Small intestine (tissue), 7 donors: Measurements from ENCODE around the gene FLYWCH2. TPM values are rescaled to one million over a fixed set of nuclear protein-coding genes. Genes with fewer than 3 reads are reported as not detected.
A peak's percentile ranks its signal among the peaks of the same experiment; 100 is the strongest.

ENCODE experiments used
- DNase-seq, 2 donors: peaks; one replicate each; pipeline versions ENCODE4 v3.0.0 to v3.0.0-alpha.2; 2013
- FAIRE-seq: peaks from 2 replicates; lab custom pipeline; 2012; peaks lifted over from hg19 to GRCh38; lab: Jason Lieb, UNC
- H3K27ac ChIP-seq, 3 donors: one replicate each; pipeline ENCODE4 v1.5.1; 2013; ENCODE audit warnings: low read length in 2 of 3, mild to moderate bottlenecking in 2 of 3, control low read depth in 1 of 3, inconsistent platforms in 1 of 3, low read depth in 1 of 3, moderate library complexity in 1 of 3
- H3K27me3 ChIP-seq, 3 donors: one replicate each; pipeline ENCODE4 v1.6.1; 2013; ENCODE audit warnings: low read length in 3 of 3, inconsistent platforms in 1 of 3; ENCODE audit not compliant: control insufficient read depth in 3 of 3, insufficient read depth in 3 of 3
- H3K36me3 ChIP-seq, 3 donors: one replicate each; pipeline ENCODE4 v1.6.1; 2013; ENCODE audit warnings: low read length in 3 of 3, inconsistent platforms in 1 of 3, low read depth in 1 of 3, mild to moderate bottlenecking in 1 of 3, moderate library complexity in 1 of 3; ENCODE audit not compliant: control insufficient read depth in 3 of 3, insufficient read depth in 2 of 3
- H3K4me1 ChIP-seq, 3 donors: one replicate each; pipeline ENCODE4 v1.6.1; 2013; ENCODE audit warnings: low read length in 2 of 3, inconsistent platforms in 1 of 3, low read depth in 1 of 3, mild to moderate bottlenecking in 1 of 3, moderate library complexity in 1 of 3; ENCODE audit not compliant: control insufficient read depth in 3 of 3, insufficient read depth in 2 of 3
- H3K4me3 ChIP-seq, 3 donors: one replicate each; pipeline ENCODE4 v1.5.1; 2013; ENCODE audit warnings: low read length in 3 of 3, control low read depth in 1 of 3, inconsistent platforms in 1 of 3, low read depth in 1 of 3, mild to moderate bottlenecking in 1 of 3, moderate library complexity in 1 of 3
- H3K9me3 ChIP-seq, 2 donors: one replicate each; pipeline ENCODE4 v1.6.1; 2013; ENCODE audit warnings: low read depth in 1 of 2, low read length in 1 of 2; ENCODE audit not compliant: control insufficient read depth in 2 of 2, insufficient read depth in 1 of 2
- WGBS, 3 donors: extraction: QIAGEN DNeasy Blood & Tissue Kit; methylation state at CpG; one replicate each; pipeline ENCODE4 v1.1.7; 2013; 5-methylcytosine and 5-hydroxymethylcytosine counted together
- polyA plus RNA-seq, 4 donors: library from polyadenylated mRNA; stranded (reverse) in 3 of 4; unstranded in 1 of 4; fragments of 200-250 nt in 3 of 4; fragments of 120-200 nt in 1 of 4; gene quantifications; one replicate each; pipeline versions ENCODE4 v1.2.1 to v1.2.3, GENCODE V29; 2013
- donor health status: healthy with polysubstance abuse.
- donor health status: control.
- donor health status: control.
- donor health status: Bipolar disorder and iron deficiency.
- donor health status: healthy.

Gene FLYWCH2
- polyA plus RNA-seq, 4 donors, result 9.1 to 30.2 (median 23.3) TPM

DNA sequence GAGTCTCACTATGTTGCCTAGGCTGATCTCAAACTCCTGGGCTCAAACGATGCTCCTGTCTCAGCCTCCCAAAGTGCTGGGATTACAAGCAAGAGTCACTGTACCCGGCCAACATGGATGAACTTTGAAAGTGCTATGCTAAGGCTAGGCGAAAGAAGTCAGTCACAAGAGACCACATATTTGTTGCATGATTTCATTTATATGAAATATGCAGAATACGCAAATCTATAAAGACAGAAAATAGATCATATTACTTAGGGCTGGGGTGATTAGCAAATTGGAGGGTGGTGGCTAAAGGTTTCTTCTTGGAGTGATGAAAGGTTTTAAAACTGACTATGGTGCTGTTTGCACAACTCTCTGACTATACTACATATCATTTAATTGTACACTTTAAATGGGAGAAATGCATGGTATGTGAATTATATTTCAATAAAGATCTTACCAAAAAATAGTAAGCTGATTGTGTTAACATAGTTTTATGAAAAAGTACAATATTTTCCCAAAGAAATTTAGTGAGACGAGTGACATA lies 27.5 kb downstream of the FLYWCH2 start:
- Histone ChIP-seq H3K4me1 (peaks cover 0 to 3% (median 2%) of the 10 kb centered on the region in 3 donors), H3K9me3 (peaks cover 0 to 10% of the 10 kb centered on the region in 2 donors), H3K27me3 (peaks cover 0 to 9% (median 0%) of the 10 kb centered on the region in 3 donors), H3K36me3 (peaks cover 0 to 7% (median 2%) of the 10 kb centered on the region in 3 donors), H3K27ac (no peak overlapping the region), H3K4me3 (no peak overlapping the region)
- DNase-seq, result no peak
- WGBS, 3 donors, result 61 to 64% (median 61%) methylated on average over 5 of the region's 5 CpGs
- no peak for FAIRE-seq

DNA sequence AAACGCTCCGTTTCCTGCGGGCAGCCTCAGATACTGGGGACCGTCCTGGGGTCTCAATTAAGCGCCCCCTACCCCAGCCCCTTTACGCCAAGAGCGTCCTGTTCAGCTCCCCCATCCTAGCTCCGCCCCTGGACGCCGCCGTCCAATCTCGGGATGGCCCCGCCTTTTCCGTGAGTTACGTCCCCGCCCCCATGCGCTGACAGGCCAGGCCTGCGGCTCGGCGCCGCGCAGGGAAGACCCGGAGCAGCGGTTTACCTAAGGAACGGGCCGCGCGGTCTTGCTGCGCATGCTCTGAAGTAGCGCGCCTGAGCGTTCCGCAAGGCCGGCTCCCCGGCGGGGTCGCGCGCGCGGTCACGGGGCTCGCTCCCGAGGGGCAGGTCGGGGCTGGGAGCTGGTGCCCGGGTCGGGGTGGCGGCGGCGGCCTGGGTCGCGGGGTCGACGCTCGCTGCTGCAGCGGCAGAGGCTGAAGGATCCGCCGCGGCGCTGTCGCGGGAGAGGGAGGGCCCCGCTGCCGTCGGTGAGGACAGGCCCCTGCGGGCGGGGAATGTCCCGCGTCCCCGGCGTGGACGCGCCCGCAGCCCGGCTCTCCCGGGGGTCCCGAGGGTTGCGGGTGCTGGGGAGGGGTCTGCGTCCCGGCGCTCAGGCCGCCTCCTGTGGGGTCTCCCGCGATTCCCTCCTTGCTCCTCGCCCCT lies 28.8 kb downstream of the FLYWCH2 start, which contains the start of gene FLYWCH1:
Gene FLYWCH1, plus strand, starts transcription at position 294 of the 692 bp plus-strand sequence. CDS start 17,755 bp downstream, outside the sequence.
- WGBS, 3 donors, result 0 to 1% (median 1%) methylated on average over 59 to 85 of the region's 85 CpGs
- H3K36me3 ChIP-seq, result peaks cover 0 to 12% (median 2%) of the 10 kb centered on the region in 3 donors
- no peaks in the 10 kb centered on the region for H3K9me3 ChIP-seq
- peaks cover 0 to 2% (median 0%) of the 10 kb centered on the region in 3 donors for H3K4me1 ChIP-seq
- no peak for FAIRE-seq
- H3K4me3 ChIP-seq, result peak within 1 kb of the TSS; percentile 75 to 83 (median 76)
- peak; percentile 98 to 99 for DNase-seq
- peaks cover 0 to 9% (median 0%) of the 10 kb centered on the region in 3 donors for H3K27me3 ChIP-seq
- H3K27ac ChIP-seq, result peak within 1 kb of the TSS; percentile 14 to 81 (median 41)

DNA sequence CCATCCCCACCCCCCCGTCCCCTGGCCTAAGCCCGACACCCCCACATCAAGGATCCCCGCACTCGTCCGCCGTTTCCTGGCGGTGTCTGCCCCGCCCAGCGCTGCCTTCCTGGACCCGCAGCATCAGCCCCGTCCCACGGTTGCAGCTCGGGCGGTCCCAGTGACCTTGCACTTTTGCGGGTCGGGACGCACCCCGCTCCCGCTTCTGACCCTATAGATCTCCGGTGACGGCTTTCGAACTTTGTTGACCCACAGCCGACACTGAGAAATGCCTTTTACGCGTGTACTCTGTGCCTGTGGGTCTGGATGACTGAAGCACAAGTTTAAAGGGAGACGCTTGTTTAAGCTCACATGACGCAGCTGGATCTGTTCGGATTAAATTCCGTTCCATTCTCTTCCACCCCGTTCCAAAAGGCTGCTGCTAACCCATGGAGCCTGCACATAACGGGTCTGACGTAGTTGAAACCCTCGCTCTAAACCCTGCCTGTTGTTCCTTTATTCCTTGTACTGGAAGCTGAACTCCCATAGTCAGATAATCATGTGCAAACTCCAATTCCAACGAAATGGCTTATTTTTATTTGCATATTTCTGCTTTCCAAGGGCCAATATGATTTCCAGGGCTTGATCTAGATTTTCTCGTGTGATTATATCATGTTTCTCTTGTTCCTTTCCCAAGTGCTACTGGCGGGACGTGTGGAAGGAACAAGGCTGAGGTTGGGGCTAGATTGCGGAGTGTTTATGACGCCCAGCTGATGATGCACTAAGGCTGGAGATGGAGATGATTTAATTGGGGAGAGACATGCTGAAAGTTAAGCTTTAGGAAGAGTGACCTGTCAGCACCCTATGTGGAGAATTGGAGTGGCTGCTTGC lies 29.6 kb downstream of the FLYWCH2 start:
- peaks cover 0 to 12% (median 2%) of the 10 kb centered on the region in 3 donors for H3K36me3 ChIP-seq
- peaks cover 0 to 2% (median 0%) of the 10 kb centered on the region in 3 donors for H3K4me1 ChIP-seq
- peak; percentile 29 to 56 for DNase-seq
- 6 to 9% (median 7%) methylated on average over 39 of the region's 39 CpGs for WGBS, 3 donors
- FAIRE-seq, result no peak
- no peaks in the 10 kb centered on the region for H3K9me3 ChIP-seq
- H3K27ac ChIP-seq, result peak overlapping the region in 2 of 3 donors; percentile 6 to 81
- peaks cover 0 to 9% (median 0%) of the 10 kb centered on the region in 3 donors for H3K27me3 ChIP-seq
- H3K4me3 ChIP-seq, result peak overlapping the region; percentile 75 to 83 (median 76)

DNA sequence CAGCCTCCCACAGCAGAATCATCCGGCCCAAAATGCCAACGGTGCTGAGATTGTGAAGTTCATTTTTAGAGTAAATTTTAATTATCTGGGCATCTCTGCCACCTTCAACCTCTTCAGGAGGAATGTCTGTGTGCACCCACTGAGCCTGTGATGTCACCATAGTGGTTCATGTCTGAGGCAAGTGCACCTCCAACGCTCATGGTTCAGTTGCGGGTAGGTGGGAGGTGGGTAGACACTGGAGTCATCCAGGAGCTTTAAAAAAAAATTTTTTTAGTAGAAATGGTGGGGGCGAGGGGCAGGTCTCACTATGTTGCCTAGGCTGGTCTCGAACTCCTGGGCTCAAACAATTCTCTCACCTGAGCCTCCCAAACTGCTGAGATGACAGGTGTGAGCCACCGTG lies 30.6 kb downstream of the FLYWCH2 start:
- H3K9me3 ChIP-seq, result no peaks in the 10 kb centered on the region
- no peak overlapping the region for H3K4me3 ChIP-seq
- WGBS, 3 donors, result 88 to 92% (median 90%) methylated on average over 7 of the region's 7 CpGs
- DNase-seq (no peak), FAIRE-seq (no peak)
- peaks cover 0 to 2% (median 0%) of the 10 kb centered on the region in 3 donors for H3K4me1 ChIP-seq
- no peak overlapping the region for H3K27ac ChIP-seq
- peaks cover 0 to 12% (median 2%) of the 10 kb centered on the region in 3 donors for H3K36me3 ChIP-seq
- H3K27me3 ChIP-seq, result peaks cover 0 to 9% (median 0%) of the 10 kb centered on the region in 3 donors

DNA sequence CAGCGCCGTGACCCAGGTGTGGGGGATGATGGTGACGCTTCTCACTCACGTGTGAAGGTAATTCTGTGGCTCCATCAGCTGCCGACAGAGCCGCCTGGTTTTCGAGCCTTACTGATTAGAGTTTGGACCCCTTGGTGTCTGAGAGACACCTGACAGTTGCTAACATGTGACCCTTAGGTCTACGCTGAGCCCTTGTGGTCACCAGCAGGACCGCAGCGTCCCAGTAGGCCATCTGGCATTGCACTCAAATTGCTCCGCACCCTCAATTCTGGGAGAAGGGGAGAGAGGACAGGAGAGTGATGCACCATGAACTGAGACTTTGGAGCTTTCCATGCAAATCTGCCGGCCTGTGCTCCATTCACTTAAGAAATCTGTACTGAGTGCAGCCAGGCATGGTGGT lies 31.2 kb downstream of the FLYWCH2 start:
- Histone ChIP-seq H3K27ac (no peak overlapping the region), H3K36me3 (peaks cover 0 to 12% (median 2%) of the 10 kb centered on the region in 3 donors), H3K4me1 (peaks cover 0 to 2% (median 0%) of the 10 kb centered on the region in 3 donors), H3K27me3 (peaks cover 0 to 6% (median 0%) of the 10 kb centered on the region in 3 donors), H3K4me3 (no peak overlapping the region), H3K9me3 (no peaks in the 10 kb centered on the region)
- WGBS, 3 donors, result 88 to 94% (median 93%) methylated on average over 12 of the region's 12 CpGs
- no peak for FAIRE-seq
- DNase-seq, result no peak

DNA sequence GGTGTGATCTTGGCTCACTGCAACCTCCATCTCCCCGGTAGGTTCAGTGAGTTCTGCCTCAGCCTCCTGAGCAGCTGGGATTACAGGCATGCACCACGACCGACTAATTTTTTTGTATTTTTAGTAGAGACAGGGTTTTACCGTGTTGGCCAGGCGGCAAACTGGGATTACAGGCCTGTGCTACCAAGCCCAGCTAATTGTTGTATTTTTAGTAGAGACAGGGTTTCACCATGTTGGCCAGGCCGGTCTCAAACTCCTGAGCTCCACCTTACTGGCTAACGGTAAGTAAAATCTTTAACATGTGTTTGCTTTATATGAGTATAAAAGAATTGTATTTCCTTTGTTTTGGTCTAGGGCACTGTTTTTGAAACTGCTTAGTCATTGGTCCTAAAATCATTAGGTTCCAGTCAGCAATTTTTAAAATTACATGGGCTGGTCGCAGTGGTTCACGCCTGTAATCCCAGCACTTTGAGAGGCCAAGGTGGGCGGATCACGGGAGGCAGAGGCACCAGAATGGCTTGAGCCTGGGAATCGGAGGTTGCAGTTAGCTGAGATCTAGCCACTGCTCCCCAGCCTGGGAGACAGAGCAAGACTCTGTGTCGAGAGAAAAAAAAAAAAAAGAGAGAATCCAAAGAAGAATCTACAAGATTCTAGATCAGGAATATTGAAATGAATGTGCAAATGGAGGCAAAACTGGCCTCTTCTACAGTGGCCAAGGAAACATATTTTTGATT lies 32.3 kb downstream of the FLYWCH2 start:
- Histone ChIP-seq H3K9me3 (no peaks in the 10 kb centered on the region), H3K36me3 (peaks cover 0 to 14% (median 2%) of the 10 kb centered on the region in 3 donors), H3K4me1 (peaks cover 0 to 2% (median 0%) of the 10 kb centered on the region in 3 donors), H3K27ac (no peak overlapping the region), H3K4me3 (no peak overlapping the region), H3K27me3 (peaks cover 0 to 2% (median 0%) of the 10 kb centered on the region in 3 donors)
- WGBS, 3 donors, result 86 to 94% (median 93%) methylated on average over 13 of the region's 13 CpGs
- DNase-seq, result no peak
- no peak for FAIRE-seq

DNA sequence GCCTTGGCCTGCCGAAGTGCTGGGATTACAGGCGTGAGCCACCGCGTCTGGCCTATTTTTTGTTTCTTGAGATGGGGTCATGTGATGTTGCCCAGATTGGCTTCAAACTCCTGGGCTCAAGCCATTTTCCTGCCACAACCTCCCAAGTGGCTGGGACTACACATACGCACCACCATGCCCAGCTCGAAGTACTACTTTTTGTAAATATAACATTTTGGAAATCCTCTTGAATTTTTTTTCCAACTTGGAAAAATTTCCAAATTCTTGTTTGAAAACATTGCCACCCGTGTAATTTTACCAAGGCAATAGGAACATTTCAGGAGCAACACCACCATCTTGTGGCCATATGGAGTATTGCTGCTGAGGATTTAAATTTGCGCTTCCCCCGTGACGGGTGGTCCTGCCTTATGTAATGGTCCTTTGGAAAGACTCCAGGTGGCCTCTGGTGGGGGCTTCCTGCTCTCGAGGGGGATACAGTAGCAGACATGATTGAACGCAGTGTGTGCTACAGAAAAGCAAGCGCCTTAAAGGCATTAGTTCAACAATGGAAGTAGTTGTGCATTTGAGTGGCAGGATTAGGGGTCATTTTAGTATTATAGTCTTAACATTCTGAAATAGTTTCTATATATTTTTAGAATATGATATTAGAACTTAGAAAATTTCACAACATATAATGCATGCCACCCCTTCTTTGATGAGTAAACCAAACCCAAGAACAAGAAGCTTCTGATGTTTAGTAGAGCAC lies 36.7 kb downstream of the FLYWCH2 start:
- no peaks in the 10 kb centered on the region for H3K27me3 ChIP-seq
- 14 to 19% (median 14%) methylated on average over 13 of the region's 13 CpGs for WGBS, 3 donors
- H3K36me3 ChIP-seq, result peaks cover 0 to 20% (median 0%) of the 10 kb centered on the region in 3 donors
- DNase-seq, result peak; percentile 53 to 64
- no peaks in the 10 kb centered on the region for H3K9me3 ChIP-seq
- FAIRE-seq, result no peak
- peak overlapping the region in 1 of 3 donors; percentile 54 for H3K27ac ChIP-seq
- H3K4me1 ChIP-seq, result no peaks in the 10 kb centered on the region
- no peak overlapping the region for H3K4me3 ChIP-seq
